MM.1S (cell line): Measurements from ENCODE around the gene CALD1.

Source experiments
- CTCF ChIP-seq: fragments of 300-600 bp; sonication (generic); IDR thresholded peaks from 2 replicates; pipeline ENCODE4 v1.5.1; 2016; ENCODE audit warnings: antibody characterized with exemption, low read length, mixed read lengths
- EZH2 ChIP-seq: fragments of 300-600 bp; sonication (generic); optimal IDR thresholded peaks from 2 replicates; pipeline ENCODE3; 2017; ENCODE audit warnings: low read depth, mild to moderate bottlenecking, antibody characterized with exemption, low read length, mixed read lengths
- EZH2phosphoT487 ChIP-seq: fragments of 300-600 bp; sonication (generic); IDR thresholded peaks from 2 replicates; pipeline ENCODE4 v1.6.1; 2018; ENCODE audit warnings: antibody characterized with exemption, low read length

GRCh38 chr7:134828361-134828760, 48.9 kb downstream of the CALD1 start:
- TF ChIP-seq EZH2 = no peak
- TF ChIP-seq CTCF = no peak
- no peak for TF ChIP-seq EZH2phosphoT487
